Aorta (tissue), 5 donors: ENCODE measurements around the gene GULP1. TPM values are rescaled to one million over a fixed set of nuclear protein-coding genes. Genes with fewer than 3 reads are reported as not detected.

Source experiments
- ATAC-seq: fragments of 200-7000 bp; cut with Tn5 transposase; one replicate; pipeline ENCODE4 v1.9.1; 2022; ENCODE audit warnings: moderate library complexity; ENCODE audit not compliant: low FRiP score
- DNase-seq, 2 donors: peaks; one replicate each; pipeline ENCODE4 v3.0.0-alpha.2; 2020
- H3K27ac ChIP-seq, 2 donors: one replicate each; pipeline ENCODE4 v1.5.1; 2013; ENCODE audit warnings: low read length in 2 of 2, mild to moderate bottlenecking in 2 of 2, moderate library complexity in 2 of 2, control low read depth in 1 of 2, inconsistent platforms in 1 of 2, low read depth in 1 of 2
- H3K27me3 ChIP-seq, 2 donors: one replicate each; pipeline ENCODE4 v1.6.1; 2013; ENCODE audit warnings: control low read depth in 1 of 2, low read length in 1 of 2, mild to moderate bottlenecking in 1 of 2, moderate library complexity in 1 of 2; ENCODE audit not compliant: insufficient read depth in 2 of 2, control insufficient read depth in 1 of 2
- H3K36me3 ChIP-seq, 2 donors: one replicate each; pipeline ENCODE4 v1.6.1; 2013; ENCODE audit warnings: control low read depth in 1 of 2, low read length in 1 of 2, mild to moderate bottlenecking in 1 of 2; ENCODE audit not compliant: insufficient read depth in 2 of 2, control insufficient read depth in 1 of 2
- H3K4me1 ChIP-seq, 2 donors: one replicate each; pipeline ENCODE4 v1.6.1; 2013; ENCODE audit warnings: low read length in 2 of 2, control low read depth in 1 of 2, mild to moderate bottlenecking in 1 of 2, moderate library complexity in 1 of 2; ENCODE audit not compliant: insufficient read depth in 2 of 2, control insufficient read depth in 1 of 2
- H3K4me3 ChIP-seq, 2 donors: one replicate each; pipeline ENCODE4 v1.5.1; 2013; ENCODE audit warnings: low read length in 2 of 2, control low read depth in 1 of 2, mild to moderate bottlenecking in 1 of 2
- H3K9me3 ChIP-seq: one replicate; pipeline ENCODE4 v1.6.1; 2013; ENCODE audit warnings: mild to moderate bottlenecking, low read length; ENCODE audit not compliant: control insufficient read depth
- WGBS, 2 donors: extraction: QIAGEN DNeasy Blood & Tissue Kit; methylation state at CpG; one replicate each; pipeline ENCODE4 v1.1.7; 2013; 5-methylcytosine and 5-hydroxymethylcytosine counted together
- intact Hi-C, 2 donors: fragments of 100-400 bp; cut with DNase I; formaldehyde crosslinking; loops; one replicate each; pipeline versions ENCODE4 v1.14.2 to v1.15.0; 2022
- polyA plus RNA-seq, 2 donors: library from polyadenylated mRNA; stranded (reverse); fragments of 200-250 nt; gene quantifications; one replicate each; pipeline ENCODE4 v1.2.3, GENCODE V29; 2013
- total RNA-seq, 2 donors: library from RNA; stranded (reverse); fragmentation: NEBNext Ultra II Directional; extraction: Animal tissue kit (Norgen Biotek cat#: 25700); gene quantifications; one replicate each; pipeline ENCODE4 v1.2.1, GENCODE V29; 2021
- donor health status: healthy with polysubstance abuse.
- donor health status: Bipolar disorder and iron deficiency.
- donor health status: DM: no; HTN: no; CAD: no.
- donor health status: DM: no; HTN: no; CAD: no.
- donor health status: DM: yes; HTN: yes; CAD: no.

Gene GULP1
- total and polyA plus RNA-seq, 4 donors: 60.2 to 74.8 (median 67.1) TPM

- H3K4me1 ChIP-seq: peaks cover 2 to 8% of the 10 kb centered on the region in 2 donors
- intact Hi-C loops: no loop called here
- H3K9me3 ChIP-seq: no peaks in the 10 kb centered on the region
- no peak overlapping the region for H3K27ac ChIP-seq
- H3K27me3 ChIP-seq: no peaks in the 10 kb centered on the region
- DNase-seq (no peak), ATAC-seq (no peak)
- no peaks in the 10 kb centered on the region for H3K36me3 ChIP-seq
- H3K4me3 ChIP-seq: no peak overlapping the region
Observed at GRCh38 chr2:188365058-188365641, 73.5 kb downstream of the GULP1 start.

DNA sequence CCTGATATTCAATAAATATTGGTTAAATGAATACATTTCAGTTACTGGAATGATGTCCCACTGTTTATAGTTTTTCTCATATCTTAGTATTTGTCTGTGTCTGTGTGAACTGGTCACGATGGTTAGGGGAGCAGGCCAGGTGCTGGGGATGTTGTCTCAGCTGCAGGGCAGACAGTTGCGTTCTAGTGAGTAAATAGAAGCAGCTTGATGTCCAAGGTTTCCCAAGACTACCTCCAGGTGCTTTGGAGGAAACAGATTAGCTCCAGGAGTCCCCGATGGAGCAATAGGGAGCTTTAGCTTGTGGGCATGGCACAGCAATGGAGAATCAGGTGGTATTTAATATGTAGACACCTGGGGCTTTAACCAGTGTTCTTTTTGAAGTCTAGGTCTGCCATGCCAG lies 75.5 kb downstream of the GULP1 start:
- DNase-seq (no peak), ATAC-seq (no peak)
- 86 to 92% methylated on average over 3 of the region's 3 CpGs for WGBS, 2 donors
- Histone ChIP-seq H3K27me3 (no peaks in the 10 kb centered on the region), H3K4me1 (peaks cover 2 to 4% of the 10 kb centered on the region in 2 donors), H3K36me3 (no peaks in the 10 kb centered on the region), H3K4me3 (no peak overlapping the region), H3K27ac (no peak overlapping the region), H3K9me3 (no peaks in the 10 kb centered on the region)
- intact Hi-C loops: no loop called here

- peaks cover 0 to 2% of the 10 kb centered on the region in 2 donors for H3K4me1 ChIP-seq
- peak; percentile 56 for ATAC-seq
- H3K4me3 ChIP-seq: no peak overlapping the region
- H3K9me3 ChIP-seq: no peaks in the 10 kb centered on the region
- 61 to 67% methylated on average over 3 of the region's 3 CpGs for WGBS, 2 donors
- intact Hi-C loops: no loop called here
- H3K36me3 ChIP-seq: no peaks in the 10 kb centered on the region
- H3K27me3 ChIP-seq: no peaks in the 10 kb centered on the region
- no peak for DNase-seq
- no peak overlapping the region for H3K27ac ChIP-seq
Observed at GRCh38 chr2:188369365-188369764, 77.7 kb downstream of the GULP1 start.

DNA sequence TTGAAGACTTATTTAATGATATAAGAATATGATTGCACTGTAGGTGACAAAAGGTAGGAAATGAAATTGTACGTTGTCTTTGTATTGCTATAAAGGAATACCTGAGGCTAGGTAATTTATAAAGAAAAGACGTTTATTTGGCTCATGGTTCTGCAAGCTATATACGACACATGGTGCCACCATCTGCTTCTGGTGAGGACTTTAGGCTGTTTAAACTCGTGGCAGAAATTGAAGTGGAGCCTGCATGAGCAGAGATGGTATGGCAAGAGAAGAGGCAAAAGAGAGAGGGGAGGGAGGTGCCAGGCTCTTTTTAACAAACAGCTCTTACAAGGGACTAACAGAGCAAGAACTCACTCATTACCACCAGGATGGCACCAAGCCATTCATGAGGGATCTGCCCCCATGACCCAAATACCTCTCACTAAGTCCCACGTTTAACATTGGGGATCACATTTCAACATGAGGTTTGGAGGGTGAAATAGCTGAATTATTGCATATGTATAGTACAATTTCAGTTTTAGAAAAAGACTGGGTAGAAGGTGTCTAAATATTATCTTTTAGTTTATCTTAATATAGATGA lies 86.8 kb downstream of the GULP1 start:
- 77 to 79% methylated on average over 5 of the region's 5 CpGs for WGBS, 2 donors

GRCh38 chr2:188379748-188380147 lies 88.1 kb downstream of the GULP1 start:
- no peak overlapping the region for H3K4me3 ChIP-seq
- H3K27me3 ChIP-seq: no peaks in the 10 kb centered on the region
- intact Hi-C loops: loop anchor here (5.0 to 10.0 kb wide), 2 partner anchors 38 to 115 kb away; no protein-coding TSS in a partner anchor
- H3K4me1 ChIP-seq: peaks cover 0 to 3% of the 10 kb centered on the region in 2 donors
- H3K36me3 ChIP-seq: no peaks in the 10 kb centered on the region
- DNase-seq (no peak), ATAC-seq (no peak)
- no peaks in the 10 kb centered on the region for H3K9me3 ChIP-seq
- H3K27ac ChIP-seq: no peak overlapping the region
- WGBS, 2 donors: 92 to 93% methylated on average over 3 of the region's 3 CpGs

More for the DNA sequence above, 86.8 kb downstream of the GULP1 start:
- DNase-seq (no peak), ATAC-seq (no peak)
- Histone ChIP-seq H3K4me3 (no peak overlapping the region), H3K36me3 (no peaks in the 10 kb centered on the region), H3K27me3 (no peaks in the 10 kb centered on the region), H3K27ac (no peak overlapping the region), H3K9me3 (no peaks in the 10 kb centered on the region), H3K4me1 (peaks cover 0 to 3% of the 10 kb centered on the region in 2 donors)
- intact Hi-C loops: no loop called here

DNA sequence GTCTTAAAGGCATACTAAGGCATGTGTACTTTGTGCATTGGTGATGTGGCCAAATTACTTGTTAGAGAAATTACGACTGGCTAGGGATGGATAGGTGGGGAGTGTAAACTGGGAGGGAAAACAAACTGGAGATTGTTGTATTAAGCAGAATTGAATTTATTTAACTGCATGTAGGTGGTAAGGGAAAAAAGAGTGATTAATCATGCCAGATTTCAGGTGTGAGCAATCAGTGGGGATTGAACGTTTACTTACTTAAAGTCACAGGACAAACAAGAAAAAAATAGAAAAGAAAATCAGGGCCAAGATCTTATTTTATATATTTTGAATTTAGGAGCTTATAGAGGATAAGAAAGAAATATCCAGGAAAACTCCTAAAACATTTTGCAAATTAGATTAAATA lies 88.6 kb downstream of the GULP1 start:
- peaks cover 0 to 2% of the 10 kb centered on the region in 2 donors for H3K36me3 ChIP-seq
- H3K9me3 ChIP-seq: no peaks in the 10 kb centered on the region
- ATAC-seq: no peak
- 77 to 80% methylated on average over 2 of the region's 2 CpGs for WGBS, 2 donors
- H3K27ac ChIP-seq: no peak overlapping the region
- intact Hi-C loops: loop anchor here (5.0 to 10.0 kb wide), 2 partner anchors 37 to 115 kb away; no protein-coding TSS in a partner anchor
- peaks cover 0 to 3% of the 10 kb centered on the region in 2 donors for H3K4me1 ChIP-seq
- no peak for DNase-seq
- H3K4me3 ChIP-seq: no peak overlapping the region
- H3K27me3 ChIP-seq: no peaks in the 10 kb centered on the region

DNA sequence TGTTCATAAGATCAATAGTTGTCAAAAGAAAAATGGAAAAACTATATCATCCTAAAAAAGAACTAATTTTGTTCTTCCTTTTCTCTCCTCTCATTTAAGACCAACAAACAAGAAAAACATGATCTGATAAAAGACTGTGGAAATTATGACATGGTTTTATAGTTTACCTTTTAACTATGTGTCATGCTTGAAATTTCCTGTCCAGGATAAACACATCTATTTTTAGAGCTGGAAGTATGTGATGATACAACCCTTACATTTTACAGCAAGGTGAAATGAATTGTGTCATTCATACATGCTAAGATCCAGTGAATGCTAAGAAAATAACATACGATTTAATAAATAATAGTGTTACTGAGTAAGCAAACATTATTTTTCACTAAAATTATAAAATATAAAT lies 89.9 kb downstream of the GULP1 start:
- H3K36me3 ChIP-seq: peaks cover 5 to 6% of the 10 kb centered on the region in 2 donors
- intact Hi-C loops: loop anchor here (5.0 to 10.0 kb wide), 2 partner anchors 36 to 113 kb away; no protein-coding TSS in a partner anchor
- ATAC-seq (no peak), DNase-seq (no peak)
- peaks cover 0 to 3% of the 10 kb centered on the region in 2 donors for H3K4me1 ChIP-seq
- WGBS, 2 donors: 14 to 22% methylated on average over 1 of the region's 1 CpG
- H3K4me3 ChIP-seq: no peak overlapping the region
- H3K9me3 ChIP-seq: no peaks in the 10 kb centered on the region
- H3K27ac ChIP-seq: no peak overlapping the region
- no peaks in the 10 kb centered on the region for H3K27me3 ChIP-seq

DNA sequence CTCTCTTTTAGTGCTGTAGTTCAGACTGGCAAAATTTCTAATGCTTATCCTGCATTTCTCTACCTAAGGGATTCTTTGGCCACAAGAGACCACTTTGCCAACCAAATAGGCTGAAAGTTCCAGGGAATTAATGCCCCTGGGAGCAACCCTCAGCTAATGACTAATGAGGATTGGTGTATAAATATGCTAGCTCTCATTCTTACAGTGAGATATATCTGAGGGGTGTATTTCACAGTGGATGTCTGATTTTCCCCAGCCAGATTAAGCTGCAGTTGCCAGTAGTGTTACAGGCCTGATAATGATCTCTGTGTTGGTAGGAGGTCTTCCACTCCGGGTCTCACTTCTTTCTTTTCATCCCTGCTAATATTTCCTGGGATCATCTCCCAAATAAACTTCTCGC lies 90.4 kb downstream of the GULP1 start:
- Histone ChIP-seq H3K36me3 (peaks cover 5 to 6% of the 10 kb centered on the region in 2 donors), H3K27ac (peak overlapping the region; percentile 37 to 87), H3K27me3 (no peaks in the 10 kb centered on the region), H3K4me3 (no peak overlapping the region), H3K9me3 (no peaks in the 10 kb centered on the region), H3K4me1 (peaks cover 0 to 3% of the 10 kb centered on the region in 2 donors)
- ATAC-seq (peak; percentile 51), DNase-seq (no peak)
- intact Hi-C loops: loop anchor here (5.0 to 10.0 kb wide), 2 partner anchors 35 to 113 kb away; no protein-coding TSS in a partner anchor
- WGBS, 2 donors: 8 to 9% methylated on average over 2 of the region's 2 CpGs

- H3K4me1 ChIP-seq: peaks cover 0 to 3% of the 10 kb centered on the region in 2 donors
- no peaks in the 10 kb centered on the region for H3K9me3 ChIP-seq
- no peak for ATAC-seq
- H3K27me3 ChIP-seq: no peaks in the 10 kb centered on the region
- intact Hi-C loops: loop anchor here (5.0 to 10.0 kb wide), 2 partner anchors 34 to 112 kb away; no protein-coding TSS in a partner anchor
- H3K36me3 ChIP-seq: peaks cover 5 to 6% of the 10 kb centered on the region in 2 donors
- 17 to 35% methylated on average over 1 of the region's 1 CpG for WGBS, 2 donors
- H3K27ac ChIP-seq: no peak overlapping the region
- peak overlapping the region in 1 of 2 donors; percentile 72 for H3K4me3 ChIP-seq
- no peak for DNase-seq
Observed at GRCh38 chr2:188383158-188383557, 91.5 kb downstream of the GULP1 start.
